H9 (cell line): ENCODE data around the gene PCDH18. TPM values are rescaled to one million over a fixed set of nuclear protein-coding genes. Genes with fewer than 3 reads are reported as not detected.
"Not testable (repeated sequence)": the region's sequence is repeated elsewhere in the genome, so short reads cannot be mapped to it uniquely, and the experiment has no call there.

Source experiments
- DNase-seq: peaks from one replicate; pipeline ENCODE4 v3.0.0-alpha.2; 2017
- H2AFZ ChIP-seq: one replicate; pipeline ENCODE4 v1.6.1; 2013; ENCODE audit warnings: mild to moderate bottlenecking, low read length, control low read depth, moderate library complexity
- H2AK5ac ChIP-seq: 2 replicates; pipeline ENCODE4 v1.6.1; 2013; ENCODE audit warnings: low read length, control low read depth, mixed read lengths; ENCODE audit not compliant: insufficient read length
- H2BK120ac ChIP-seq: one replicate; pipeline ENCODE4 v1.6.1; 2013; ENCODE audit warnings: low read depth, mild to moderate bottlenecking, low read length, control low read depth, inconsistent platforms; ENCODE audit not compliant: poor library complexity, severe bottlenecking
- H2BK12ac ChIP-seq: 2 replicates; pipeline ENCODE4 v1.6.1; 2013; ENCODE audit warnings: low read length, control low read depth, mixed read lengths, low read depth; ENCODE audit not compliant: insufficient read length
- H2BK15ac ChIP-seq: 2 replicates; pipeline ENCODE4 v1.6.1; 2013; ENCODE audit warnings: low read depth, low read length, control low read depth
- H2BK20ac ChIP-seq: one replicate; pipeline ENCODE4 v1.6.1; 2013; ENCODE audit warnings: low read depth, mild to moderate bottlenecking, low read length, control low read depth, inconsistent platforms; ENCODE audit not compliant: poor library complexity, severe bottlenecking
- H2BK5ac ChIP-seq: 2 replicates; pipeline ENCODE4 v1.6.1; 2013; ENCODE audit warnings: low read length, control low read depth, mixed read lengths; ENCODE audit not compliant: insufficient read length
- H3K14ac ChIP-seq: 2 replicates; pipeline ENCODE4 v1.6.1; 2013; ENCODE audit warnings: low read length, control low read depth; ENCODE audit not compliant: insufficient read depth
- H3K18ac ChIP-seq: 2 replicates; pipeline ENCODE4 v1.6.1; 2013; ENCODE audit warnings: low read depth, mild to moderate bottlenecking, mixed read lengths, low read length, control low read depth; ENCODE audit not compliant: insufficient read length
- H3K23ac ChIP-seq: 2 replicates; pipeline ENCODE4 v1.6.1; 2013; ENCODE audit warnings: low read length, control low read depth, mixed read lengths, low read depth; ENCODE audit not compliant: insufficient read length
- H3K23me2 ChIP-seq: 2 replicates; pipeline ENCODE4 v1.6.1; 2013; ENCODE audit warnings: low read depth, mild to moderate bottlenecking, mixed read lengths, low read length, control low read depth; ENCODE audit not compliant: insufficient read length, poor library complexity, severe bottlenecking
- H3K27ac ChIP-seq: 2 replicates; pipeline ENCODE4 v1.5.1; 2013; ENCODE audit warnings: low read length, control low read depth, mixed read lengths, low read depth; ENCODE audit not compliant: insufficient read length
- H3K27me3 ChIP-seq: 2 replicates; pipeline ENCODE4 v1.6.1; 2013; ENCODE audit warnings: low read length, control low read depth, inconsistent platforms; ENCODE audit not compliant: insufficient read depth
- H3K4ac ChIP-seq: 2 replicates; pipeline ENCODE4 v1.6.1; 2013; ENCODE audit warnings: low read depth, mild to moderate bottlenecking, control low read depth, inconsistent platforms, low read length, moderate library complexity
- H3K4me1 ChIP-seq: 2 replicates; pipeline ENCODE4 v1.6.1; 2013; ENCODE audit warnings: low read length, control low read depth, inconsistent platforms; ENCODE audit not compliant: insufficient read depth
- H3K4me2 ChIP-seq: 2 replicates; pipeline ENCODE4 v1.6.1; 2013; ENCODE audit warnings: low read length, control low read depth, mixed read lengths; ENCODE audit not compliant: insufficient read length, insufficient read depth
- H3K56ac ChIP-seq: 2 replicates; pipeline ENCODE4 v1.6.1; 2013; ENCODE audit warnings: low read depth, mild to moderate bottlenecking, mixed read lengths, low read length, control low read depth; ENCODE audit not compliant: insufficient read length
- H3K79me1 ChIP-seq: 2 replicates; pipeline ENCODE4 v1.6.1; 2013; ENCODE audit warnings: low read depth, mild to moderate bottlenecking, moderate library complexity, low read length, control low read depth, inconsistent platforms; ENCODE audit not compliant: insufficient read depth, poor library complexity, severe bottlenecking
- H3K79me2 ChIP-seq: 2 replicates; pipeline ENCODE4 v1.6.1; 2013; ENCODE audit warnings: low read length, control low read depth, inconsistent platforms; ENCODE audit not compliant: insufficient read depth
- H3K9ac ChIP-seq: 2 replicates; pipeline ENCODE4 v1.6.1; 2013; ENCODE audit warnings: low read length, control low read depth, mixed read lengths; ENCODE audit not compliant: insufficient read length; ENCODE audit errors: extremely low read depth
- H3K9me3 ChIP-seq: one replicate; pipeline ENCODE4 v1.6.1; 2013; ENCODE audit warnings: low read depth, low read length, inconsistent platforms; ENCODE audit not compliant: control insufficient read depth
- H3T11ph ChIP-seq: one replicate; pipeline ENCODE4 v1.6.1; 2013; ENCODE audit warnings: mild to moderate bottlenecking, low read length, control low read depth, inconsistent platforms
- H4K20me1 ChIP-seq: one replicate; pipeline ENCODE4 v1.6.1; 2013; ENCODE audit not compliant: control insufficient read depth, insufficient read length, insufficient read depth
- H4K5ac ChIP-seq: 2 replicates; pipeline ENCODE4 v1.6.1; 2013; ENCODE audit warnings: low read depth, mild to moderate bottlenecking, mixed read lengths, low read length, control low read depth; ENCODE audit not compliant: insufficient read length
- H4K8ac ChIP-seq: replicated peaks from 2 replicates; pipeline ENCODE4 v1.6.1; 2013; ENCODE audit warnings: low read length, control low read depth, mixed read lengths, low read depth; ENCODE audit not compliant: insufficient read length
- H4K91ac ChIP-seq: 2 replicates; pipeline ENCODE4 v1.6.1; 2013; ENCODE audit warnings: low read depth, mild to moderate bottlenecking, moderate library complexity, mixed read lengths, low read length, control low read depth; ENCODE audit not compliant: insufficient read length
- H3K27ac Mint-ChIP-seq, 3 experiments: 2 replicates in 2 of 3; 3 replicates in 1 of 3; pipeline ENCODE4 v1.8.0; 2020 to 2021; ENCODE audit warnings: mixed read lengths in 3 of 3, mild to moderate bottlenecking in 1 of 3, moderate library complexity in 1 of 3
- H3K27me3 Mint-ChIP-seq: 2 replicates; pipeline ENCODE4 v1.8.0; 2021; ENCODE audit warnings: low read depth, mild to moderate bottlenecking, moderate library complexity, mixed read lengths
- H3K36me3 Mint-ChIP-seq, 3 experiments: 2 replicates in 2 of 3; 3 replicates in 1 of 3; pipeline ENCODE4 v1.8.0; 2020 to 2021; ENCODE audit warnings: low read depth in 3 of 3, mixed read lengths in 3 of 3; ENCODE audit not compliant: insufficient read depth in 1 of 3
- H3K4me1 Mint-ChIP-seq, 2 experiments: 2 replicates each; pipeline ENCODE4 v1.8.0; 2020; ENCODE audit warnings: mixed read lengths in 2 of 2
- H3K4me3 Mint-ChIP-seq, 2 experiments: 2 replicates in 1 of 2; 3 replicates in 1 of 2; pipeline ENCODE4 v1.8.0; 2020 to 2021; ENCODE audit warnings: mild to moderate bottlenecking in 2 of 2, mixed read lengths in 2 of 2, moderate library complexity in 1 of 2
- H3K9me3 Mint-ChIP-seq, 2 experiments: 2 replicates in 1 of 2; 3 replicates in 1 of 2; pipeline ENCODE4 v1.8.0; 2020; ENCODE audit warnings: mild to moderate bottlenecking in 2 of 2, mixed read lengths in 2 of 2, moderate library complexity in 1 of 2
- WGBS: extraction: QIAGEN DNeasy Blood & Tissue Kit; methylation state at CpG from one replicate; pipeline ENCODE4 v1.1.7; 2013; ENCODE audit warnings: missing lambda C conversion rate, low lambda C conversion rate, mixed read lengths; ENCODE audit not compliant: insufficient read length; ENCODE audit errors: extremely low coverage; 5-methylcytosine and 5-hydroxymethylcytosine counted together
- total RNA-seq: library from RNA; stranded (reverse); gene quantifications from 2 replicates; pipeline ENCODE4 v1.2.1, GENCODE V29; 2021
- TF ChIP-seq, protein P1 (sequence below): fragments of 200-600 bp; sonication (generic); conservative IDR thresholded peaks from 3 replicates; pipeline ENCODE4 v1.8.0; 2021; ENCODE audit warnings: antibody characterized with exemption, mild to moderate bottlenecking

PCDH18 gene
- total RNA-seq, 1 experiment from 2014 or later, result 60.7 TPM

DNA sequence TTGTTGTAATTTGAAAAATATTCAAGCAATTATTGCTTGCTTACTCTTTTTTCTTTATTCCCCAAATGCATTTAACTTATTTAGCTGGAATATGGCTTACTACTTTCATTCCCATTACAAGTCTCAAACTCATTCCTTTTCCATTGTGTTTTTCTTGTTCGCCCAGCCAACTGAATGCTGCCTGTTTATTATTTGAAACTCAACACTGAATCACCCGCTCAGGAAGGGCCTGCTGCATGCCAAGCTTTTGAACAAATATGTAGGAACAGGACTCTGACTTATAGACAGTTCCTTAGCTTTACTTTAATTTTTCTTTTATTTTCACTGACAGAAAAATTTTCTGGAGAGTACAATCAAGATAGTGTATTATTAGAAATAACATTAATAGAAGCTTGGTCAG is 12.9 kb downstream of the PCDH18 start:
- no peak for DNase-seq
- no peak overlapping the region for H3T11ph ChIP-seq
- H3K27me3 ChIP-seq, result no peaks in the 10 kb centered on the region
- Mint-ChIP-seq H3K36me3 (peaks cover 13 to 46% (median 37%) of the 10 kb centered on the region in 3 experiments; a peak in 6 of 7 replicates), H3K9me3 (no peaks in the 10 kb centered on the region), H3K27me3 (no peaks in the 10 kb centered on the region), H3K27ac (peak overlapping the region in 1 of 3 experiments; percentile 94; a peak in 2 of 7 replicates), H3K4me1 (peaks cover 12 to 16% of the 10 kb centered on the region in 2 experiments), H3K4me3 (no peak overlapping the region)
- no peak overlapping the region for H2BK120ac ChIP-seq
- H2AK5ac ChIP-seq, result no peak overlapping the region
- H4K5ac ChIP-seq, result no peak overlapping the region
- no peak overlapping the region for H3K4ac ChIP-seq
- no peaks in the 10 kb centered on the region for H3K23me2 ChIP-seq
- H3K9me3 ChIP-seq, result no peaks in the 10 kb centered on the region
- no peak overlapping the region for H3K4me2 ChIP-seq
- WGBS, result no CpG with 5 or more reads among the region's 2 CpGs
- H2AFZ ChIP-seq, result no peak overlapping the region
- no peaks in the 10 kb centered on the region for H4K20me1 ChIP-seq
- no peak overlapping the region for H3K27ac ChIP-seq
- no peak overlapping the region for H4K8ac ChIP-seq
- no peak overlapping the region for H2BK15ac ChIP-seq
- TF ChIP-seq, protein P1, sequence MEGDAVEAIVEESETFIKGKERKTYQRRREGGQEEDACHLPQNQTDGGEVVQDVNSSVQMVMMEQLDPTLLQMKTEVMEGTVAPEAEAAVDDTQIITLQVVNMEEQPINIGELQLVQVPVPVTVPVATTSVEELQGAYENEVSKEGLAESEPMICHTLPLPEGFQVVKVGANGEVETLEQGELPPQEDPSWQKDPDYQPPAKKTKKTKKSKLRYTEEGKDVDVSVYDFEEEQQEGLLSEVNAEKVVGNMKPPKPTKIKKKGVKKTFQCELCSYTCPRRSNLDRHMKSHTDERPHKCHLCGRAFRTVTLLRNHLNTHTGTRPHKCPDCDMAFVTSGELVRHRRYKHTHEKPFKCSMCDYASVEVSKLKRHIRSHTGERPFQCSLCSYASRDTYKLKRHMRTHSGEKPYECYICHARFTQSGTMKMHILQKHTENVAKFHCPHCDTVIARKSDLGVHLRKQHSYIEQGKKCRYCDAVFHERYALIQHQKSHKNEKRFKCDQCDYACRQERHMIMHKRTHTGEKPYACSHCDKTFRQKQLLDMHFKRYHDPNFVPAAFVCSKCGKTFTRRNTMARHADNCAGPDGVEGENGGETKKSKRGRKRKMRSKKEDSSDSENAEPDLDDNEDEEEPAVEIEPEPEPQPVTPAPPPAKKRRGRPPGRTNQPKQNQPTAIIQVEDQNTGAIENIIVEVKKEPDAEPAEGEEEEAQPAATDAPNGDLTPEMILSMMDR, result no peak
- no peak overlapping the region for H4K91ac ChIP-seq
- H3K79me2 ChIP-seq, result no peaks in the 10 kb centered on the region
- H2BK12ac ChIP-seq, result no peak overlapping the region
- H3K79me1 ChIP-seq, result no peaks in the 10 kb centered on the region
- no peak overlapping the region for H3K14ac ChIP-seq
- no peak overlapping the region for H3K56ac ChIP-seq
- peaks cover 2% of the 10 kb centered on the region; the same call in 1 of the 2 replicates for H3K4me1 ChIP-seq
- H3K18ac ChIP-seq, result no peak overlapping the region
- H2BK20ac ChIP-seq, result no peak overlapping the region
- H2BK5ac ChIP-seq, result no peak overlapping the region
- no peak overlapping the region for H3K23ac ChIP-seq
- no peak overlapping the region for H3K9ac ChIP-seq

DNA sequence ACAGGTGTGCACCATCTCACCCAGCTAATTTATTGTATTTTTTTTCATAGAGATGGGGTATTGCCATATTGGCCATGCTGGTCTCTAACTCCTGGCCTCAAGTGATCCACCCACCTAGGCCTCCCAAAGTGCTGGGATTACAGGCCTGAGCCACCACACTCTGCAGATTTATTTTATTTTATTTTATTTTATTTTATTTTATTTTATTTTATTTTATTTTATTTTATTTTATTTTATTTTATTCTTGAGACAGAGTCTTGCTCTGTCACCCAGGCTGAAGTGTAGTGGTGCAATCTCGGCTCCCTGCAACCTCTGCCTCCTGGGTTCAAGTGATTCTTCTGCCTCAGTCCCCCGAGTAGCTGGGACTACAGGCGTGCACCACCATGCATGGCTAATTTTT is 15.0 kb downstream of the PCDH18 start:
- H3K9me3 ChIP-seq, DNase-seq, H4K20me1 ChIP-seq, H3K23ac ChIP-seq, H2AFZ ChIP-seq, H3K4ac ChIP-seq, H3K27ac Mint-ChIP-seq, H3K18ac ChIP-seq, H4K5ac ChIP-seq, H4K91ac ChIP-seq, H3K9ac ChIP-seq, H4K8ac ChIP-seq, H3K4me2 ChIP-seq, H3K79me1 ChIP-seq, H3K79me2 ChIP-seq, H2BK15ac ChIP-seq, H3K14ac ChIP-seq, H3K9me3 Mint-ChIP-seq, H3K4me1 ChIP-seq, H2BK120ac ChIP-seq, H3K4me3 Mint-ChIP-seq, H2BK20ac ChIP-seq, H2BK5ac ChIP-seq, H3K56ac ChIP-seq, H2BK12ac ChIP-seq, H3K27me3 Mint-ChIP-seq, H3K23me2 ChIP-seq, H3T11ph ChIP-seq, H2AK5ac ChIP-seq, H3K27ac ChIP-seq, H3K27me3 ChIP-seq: not testable (repeated sequence)
- Mint-ChIP-seq H3K36me3 (peaks cover 13 to 27% (median 21%) of the 10 kb centered on the region in 3 experiments; a peak in 6 of 7 replicates), H3K4me1 (peaks cover 14 to 16% of the 10 kb centered on the region in 2 experiments)
- WGBS, result no CpG with 5 or more reads among the region's 3 CpGs
